ENCODE data around the gene PDE11A.

DNA sequence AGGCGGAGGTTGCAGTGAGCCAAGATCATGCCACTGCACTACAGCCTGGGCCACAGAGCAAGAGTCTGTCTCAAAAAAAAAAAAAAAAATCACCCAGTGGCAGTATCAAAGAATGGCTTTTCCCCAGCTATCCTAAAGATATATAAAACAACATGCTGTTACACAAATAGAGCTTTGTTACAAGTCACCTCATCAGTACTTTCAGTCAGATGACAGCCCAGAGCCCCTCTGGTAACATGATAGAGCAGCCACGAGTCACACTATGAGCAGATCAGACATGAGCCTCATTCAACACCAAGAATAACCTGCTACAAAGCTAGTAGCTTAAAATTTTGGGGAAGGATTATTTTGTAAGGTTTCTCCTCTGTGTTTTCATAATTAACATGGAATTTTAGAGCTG lies 25.2 kb downstream of the PDE11A start:
- TF ChIP-seq CTCF (IDR thresholded peaks at IDR 0.05) (no peak), EP300 (IDR thresholded peaks at IDR 0.05) (no peak), POLR2A (IDR thresholded peaks at IDR 0.05) (no peak)
